Stimulated activated CD4-positive, alpha-beta T cell treated with anti-CD3 and anti-CD28 coated beads, Interleukin-2, amount 100 ng/mL, for 4 hours (primary cell): ENCODE data around the gene ESR2.
"Not testable (repeated sequence)": the region's sequence is repeated elsewhere in the genome, so short reads cannot be mapped to it uniquely, and the experiment has no call there.

Source experiments
- DNase-seq: peaks from one replicate; pipeline ENCODE4 v3.0.0-alpha.2; 2020; ENCODE audit warnings: low read depth

Gene ESR2

DNA sequence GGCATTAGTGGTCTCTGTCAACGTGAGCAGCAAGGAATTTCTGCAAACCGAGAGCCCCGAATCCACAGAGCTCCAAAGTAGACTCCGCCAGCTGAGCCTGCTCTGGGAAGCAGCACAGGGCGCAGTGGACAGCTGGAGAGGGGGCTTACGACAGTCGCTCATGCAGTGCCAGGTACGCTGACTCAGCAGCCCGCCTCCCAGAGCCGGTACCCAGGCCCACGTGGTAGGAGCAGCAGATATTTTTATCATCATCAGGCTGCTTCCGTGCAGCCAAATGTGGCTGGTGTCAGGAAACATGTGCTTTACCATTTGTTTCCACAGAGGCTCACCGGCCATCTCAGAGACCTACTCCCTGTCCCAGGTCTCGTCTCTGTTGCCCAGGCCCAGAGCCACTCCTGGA is 73.7 kb downstream of the ESR2 start:
- DNase-seq = no peak

DNA sequence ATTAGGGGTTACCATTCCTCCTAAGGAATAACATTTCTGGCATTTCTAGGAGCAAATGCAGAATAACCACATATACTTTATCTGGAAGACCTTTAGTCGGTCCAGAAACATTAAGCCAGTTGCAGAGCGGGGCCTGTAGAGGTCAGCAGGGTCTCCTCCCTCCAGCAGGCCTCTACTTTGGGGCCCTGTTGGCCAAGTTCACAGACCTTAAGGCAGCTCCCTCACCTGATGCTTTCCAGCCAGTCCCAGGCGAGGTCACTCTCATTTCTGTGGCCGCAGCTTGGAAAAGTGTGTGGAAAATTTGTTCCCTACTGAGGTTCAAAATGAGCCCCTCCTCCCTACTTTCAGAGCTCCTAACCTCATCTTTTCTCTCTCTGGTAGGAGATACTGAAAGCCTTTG is 74.1 kb downstream of the ESR2 start:
- no peak for DNase-seq

DNA sequence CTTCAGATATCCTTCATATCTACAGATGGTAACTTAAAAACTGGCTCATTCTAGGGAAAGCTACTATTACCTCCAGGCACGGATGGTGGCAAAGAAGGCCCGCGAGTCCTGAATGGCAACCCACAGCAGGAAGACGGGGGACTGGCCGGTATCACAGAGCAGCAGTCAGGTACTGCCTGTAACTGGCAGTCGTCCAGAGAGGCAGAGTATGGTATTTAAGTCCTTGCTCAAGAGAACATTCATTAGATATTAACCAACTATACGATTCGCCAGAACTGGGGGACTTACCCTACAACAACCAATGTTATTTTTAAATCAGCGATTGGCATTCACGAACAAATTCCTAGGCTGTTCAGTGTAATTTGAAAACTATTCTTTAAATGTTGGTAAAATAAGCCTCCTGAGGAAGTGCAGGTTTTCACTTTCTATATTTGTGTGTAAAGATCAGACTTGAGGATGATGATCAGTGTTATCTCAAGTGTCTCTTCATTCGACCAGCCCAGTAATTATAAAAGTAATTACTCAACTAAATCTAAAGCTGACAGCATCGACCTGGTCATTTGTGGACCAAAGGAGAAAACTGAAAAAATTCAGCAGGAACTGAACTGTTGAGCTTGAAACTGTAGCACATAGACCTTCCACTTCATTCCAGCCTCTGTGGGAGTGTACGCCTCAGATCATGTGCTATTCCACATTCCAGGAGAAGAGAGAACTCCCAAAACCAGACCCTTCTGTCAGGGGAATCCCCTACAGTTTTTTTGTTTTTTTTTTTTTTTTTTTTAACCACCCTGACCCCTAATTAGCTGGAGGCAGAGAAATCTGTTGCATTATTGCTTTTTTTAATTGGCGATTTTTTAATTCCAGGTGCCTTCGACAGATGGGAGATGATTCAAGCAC is 75.6 kb downstream of the ESR2 start:
- DNase-seq = no peak

GRCh38 chr14:64217834-64218233 is 76.3 kb downstream of the ESR2 start:
- DNase-seq = no peak

DNA sequence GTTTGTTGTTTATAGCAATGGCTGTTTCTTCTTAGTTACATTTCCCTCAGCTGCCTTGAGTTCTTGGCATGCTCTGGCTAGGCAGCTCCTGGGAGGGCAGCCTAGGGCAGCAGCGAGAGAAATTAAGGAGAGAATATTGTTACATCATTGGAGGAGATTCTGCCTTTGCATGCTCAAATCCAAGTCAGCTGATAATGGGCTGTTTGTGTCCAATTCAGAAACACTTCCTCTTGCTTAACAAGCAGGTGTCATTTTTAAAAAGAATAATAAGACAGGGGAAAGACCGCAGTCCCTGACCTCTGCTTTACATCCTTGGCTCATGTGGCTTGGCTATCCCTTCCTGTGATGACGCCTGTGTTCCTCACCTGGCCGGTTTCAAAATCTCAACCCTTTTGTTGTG is 76.9 kb downstream of the ESR2 start:
- DNase-seq = no peak

GRCh38 chr14:64215978-64216377 is 78.2 kb downstream of the ESR2 start:
- DNase-seq = no peak

DNA sequence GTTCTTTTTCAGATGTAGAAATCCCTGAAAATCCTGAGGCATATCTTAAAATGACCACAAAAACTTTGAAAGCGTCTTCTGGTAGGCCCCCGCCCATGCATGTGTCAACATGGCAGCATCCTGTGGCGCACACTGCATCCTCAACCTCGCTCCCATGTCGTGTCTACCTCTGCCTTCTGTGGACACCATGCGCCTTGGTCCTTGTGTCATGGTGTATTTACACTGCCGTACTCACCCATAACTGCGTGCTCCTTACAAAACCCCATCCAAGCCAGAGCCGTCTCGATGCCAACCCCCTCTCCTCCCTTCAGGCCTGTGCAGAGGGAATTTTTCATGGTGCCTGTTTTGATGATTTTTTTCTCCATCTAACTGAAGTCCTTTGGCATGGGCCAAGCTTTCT is 78.9 kb downstream of the ESR2 start:
- DNase-seq = no peak

GRCh38 chr14:64213853-64214570 is 80.2 kb downstream of the ESR2 start:
- no peak for DNase-seq

GRCh38 chr14:64213086-64213485 is 81.1 kb downstream of the ESR2 start:
- no peak for DNase-seq

DNA sequence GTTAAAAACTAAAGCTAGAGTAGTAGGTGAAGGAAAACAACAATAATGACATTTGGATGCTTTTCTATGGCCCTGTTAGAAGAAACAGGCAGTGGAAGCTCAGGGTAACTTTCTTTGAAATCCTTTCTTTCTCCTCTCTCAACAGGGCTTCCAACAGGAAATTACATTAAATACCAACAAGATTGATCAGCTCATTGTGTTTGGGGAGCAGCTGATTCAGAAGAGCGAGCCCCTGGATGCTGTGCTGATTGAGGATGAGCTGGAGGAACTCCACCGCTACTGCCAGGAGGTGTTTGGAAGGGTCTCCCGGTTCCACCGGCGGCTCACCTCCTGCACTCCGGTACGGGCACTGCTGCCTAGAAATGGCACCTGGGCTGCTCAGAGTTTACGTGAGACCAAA is 81.5 kb downstream of the ESR2 start:
- no peak for DNase-seq

- not testable (repeated sequence) for DNase-seq
Observed at GRCh38 chr14:64210912-64211311, 83.3 kb downstream of the ESR2 start.

DNA sequence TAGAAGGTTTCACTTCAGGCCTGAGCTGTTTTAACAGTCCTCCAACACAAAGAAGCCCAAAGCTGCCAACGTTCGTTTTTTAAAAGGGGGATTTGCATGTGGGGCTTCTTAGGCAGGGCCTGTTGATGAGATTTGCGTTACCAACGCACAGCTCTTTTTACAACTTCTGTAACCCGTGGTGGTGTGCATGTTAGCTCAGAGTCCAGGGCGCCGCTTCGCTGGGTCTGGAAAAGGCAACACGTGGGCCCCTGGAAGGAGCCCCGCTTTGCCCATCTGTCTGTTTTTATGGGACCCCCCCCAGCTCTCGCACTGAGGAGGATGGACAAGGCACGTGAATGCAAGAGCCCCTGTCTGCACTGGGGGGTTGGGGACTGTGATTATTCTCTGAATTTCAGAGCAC is 84.0 kb downstream of the ESR2 start:
- no peak for DNase-seq

DNA sequence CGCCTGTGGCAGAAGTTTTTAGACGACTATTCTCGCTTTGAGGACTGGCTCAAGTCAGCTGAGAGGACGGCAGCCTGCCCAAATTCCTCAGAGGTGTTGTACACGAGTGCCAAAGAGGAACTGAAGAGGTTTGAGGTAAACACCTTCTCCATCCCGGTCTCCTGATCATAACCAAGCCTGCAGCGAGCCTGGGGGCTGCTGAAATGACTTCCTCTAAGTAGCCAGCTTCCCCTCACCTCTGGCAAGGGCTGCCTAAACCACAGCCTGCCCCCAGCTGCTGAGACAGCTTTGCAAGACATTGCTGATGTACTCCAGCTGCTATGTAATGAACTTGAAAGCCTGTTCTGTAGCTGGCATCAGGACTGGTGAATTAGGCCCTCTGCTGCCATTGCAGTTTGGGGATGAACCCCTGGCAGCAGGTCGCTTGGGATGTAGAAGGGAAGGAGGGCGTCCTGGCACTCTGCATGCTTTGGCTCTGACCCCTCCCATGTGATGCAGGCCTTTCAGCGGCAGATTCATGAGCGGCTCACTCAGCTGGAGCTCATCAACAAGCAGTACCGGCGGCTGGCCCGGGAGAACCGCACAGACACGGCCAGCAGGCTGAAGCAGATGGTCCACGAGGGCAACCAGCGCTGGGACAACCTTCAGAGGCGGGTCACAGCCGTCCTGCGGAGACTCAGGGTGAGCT is 84.6 kb downstream of the ESR2 start:
- DNase-seq = no peak

DNA sequence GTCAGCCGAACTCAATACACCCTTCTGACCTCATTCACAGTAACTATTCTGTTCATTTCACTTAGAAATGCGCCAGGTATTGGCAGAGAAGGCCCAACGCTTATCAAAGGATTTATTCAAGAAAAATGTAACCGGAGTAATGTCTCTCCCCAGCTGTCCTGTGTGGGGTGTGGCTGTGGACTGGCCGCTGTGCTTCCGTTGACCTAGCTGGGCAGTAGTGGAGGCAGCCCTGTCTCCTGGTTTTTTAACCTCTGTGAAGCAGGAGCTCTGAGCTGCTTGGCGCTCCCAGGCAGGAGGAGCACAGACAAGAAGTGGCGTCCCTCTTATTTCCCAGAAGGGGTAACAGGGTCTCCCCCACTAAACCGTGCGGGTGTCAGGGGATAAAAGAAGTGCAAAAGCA is 85.2 kb downstream of the ESR2 start:
- no peak for DNase-seq

DNA sequence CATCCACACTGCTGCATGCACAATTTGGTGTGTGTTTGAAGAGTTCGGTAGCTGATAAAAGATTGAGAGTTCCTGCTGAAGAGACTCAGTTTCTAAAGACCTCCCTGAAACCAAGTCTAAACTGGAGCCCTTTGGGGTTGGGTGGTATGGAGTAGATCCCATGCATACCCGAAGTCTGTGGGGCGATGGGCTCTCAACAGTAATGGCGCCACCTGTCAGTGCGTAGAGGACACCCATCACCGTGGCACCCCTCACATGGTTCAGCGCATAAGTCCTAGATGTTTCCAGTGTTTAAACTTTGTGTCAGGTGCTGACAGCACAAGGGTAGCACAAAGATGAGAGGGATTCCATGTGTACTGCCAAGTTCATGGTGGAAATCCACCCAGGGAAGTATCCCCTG is 85.9 kb downstream of the ESR2 start:
- DNase-seq = no peak

DNA sequence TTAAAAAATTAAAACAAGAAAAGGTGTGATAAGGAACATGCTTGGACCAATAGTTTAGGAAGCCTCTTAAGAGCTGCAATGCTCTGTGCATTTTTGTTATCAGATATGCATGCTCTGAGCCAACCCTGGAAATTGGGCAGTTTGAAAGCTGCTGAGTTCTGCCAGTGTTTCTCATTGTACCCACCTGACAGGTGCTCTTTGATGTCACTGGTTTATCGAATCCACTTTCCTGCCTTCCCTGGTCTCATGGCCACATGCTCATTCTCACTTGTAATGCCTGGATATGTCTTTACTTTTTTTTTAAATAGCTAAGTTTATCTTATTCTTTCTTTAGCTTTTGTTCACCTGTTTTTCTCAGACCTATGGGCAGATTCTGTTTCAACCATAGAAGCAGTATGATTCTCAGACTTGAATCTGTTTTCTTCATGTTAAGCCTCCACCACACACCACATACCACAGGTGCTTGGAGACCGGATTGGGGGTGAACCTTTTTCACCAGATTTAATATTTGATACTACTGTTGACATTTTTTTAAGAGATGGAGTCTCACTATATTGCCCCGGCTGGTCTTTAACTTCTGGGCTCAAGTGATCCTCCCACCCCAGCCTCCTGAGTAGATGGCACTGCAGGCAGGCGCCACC is 90.7 kb downstream of the ESR2 start:
- DNase-seq = no peak

DNA sequence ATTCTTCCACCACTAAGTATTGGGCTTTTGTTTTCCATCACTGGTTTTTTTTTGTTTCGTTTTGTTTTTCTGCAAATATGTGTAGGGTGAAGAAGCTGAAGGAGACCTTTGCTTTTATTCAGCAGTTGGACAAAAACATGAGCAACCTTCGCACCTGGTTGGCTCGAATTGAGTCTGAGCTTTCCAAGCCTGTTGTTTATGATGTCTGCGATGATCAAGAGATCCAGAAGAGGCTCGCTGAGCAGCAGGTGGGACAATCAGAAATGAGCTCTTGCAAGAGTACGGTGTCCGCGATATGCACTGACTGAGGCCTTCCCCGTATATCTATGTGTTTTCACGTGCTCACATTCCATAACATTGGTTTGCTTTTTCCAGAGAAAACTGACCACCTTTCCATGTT is 91.5 kb downstream of the ESR2 start:
- DNase-seq = no peak

GRCh38 chr14:64201921-64202545 is 92.1 kb downstream of the ESR2 start:
- no peak for DNase-seq

DNA sequence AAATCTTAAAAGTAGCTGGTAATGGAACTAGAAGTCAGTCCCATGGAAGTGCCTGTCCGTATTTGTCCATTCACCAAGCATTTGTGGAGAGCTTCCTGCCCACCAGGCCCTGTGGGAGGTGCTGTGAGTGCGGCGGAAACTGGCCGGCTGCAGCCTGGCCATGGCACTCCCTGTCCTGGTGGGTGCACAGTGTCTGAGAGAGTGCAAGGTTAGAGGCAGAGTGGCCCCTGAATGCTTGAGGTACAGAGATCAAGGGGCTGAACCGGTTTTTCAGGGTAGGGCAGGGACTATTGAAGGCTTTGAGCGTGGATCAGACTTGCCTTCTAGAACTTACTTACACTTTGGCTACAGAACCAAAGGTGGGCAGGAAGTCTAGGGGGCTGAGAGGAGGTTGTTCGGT is 92.9 kb downstream of the ESR2 start:
- no peak for DNase-seq

DNA sequence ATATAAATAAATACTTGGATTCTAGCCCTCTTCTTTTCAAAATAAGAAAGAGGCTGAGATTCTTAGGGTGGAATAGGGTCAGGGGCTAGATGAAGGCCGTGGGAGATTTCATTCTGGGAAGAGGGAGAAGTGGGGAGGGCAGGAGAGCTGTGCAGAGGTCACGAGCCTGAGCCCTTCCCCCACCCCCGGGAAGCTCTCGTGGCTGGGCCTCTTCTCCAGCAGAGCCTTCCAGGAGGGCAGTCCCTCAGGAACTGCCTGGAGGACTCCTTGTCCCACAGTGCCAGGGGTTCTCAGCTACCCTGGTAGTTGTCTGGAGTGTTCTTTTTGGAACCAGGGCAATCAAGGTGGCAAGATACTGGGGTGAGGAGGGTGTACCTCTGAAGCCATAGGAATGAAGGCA is 94.0 kb downstream of the ESR2 start:
- no peak for DNase-seq

GRCh38 chr14:64198486-64198885 is 95.7 kb downstream of the ESR2 start:
- no peak for DNase-seq

DNA sequence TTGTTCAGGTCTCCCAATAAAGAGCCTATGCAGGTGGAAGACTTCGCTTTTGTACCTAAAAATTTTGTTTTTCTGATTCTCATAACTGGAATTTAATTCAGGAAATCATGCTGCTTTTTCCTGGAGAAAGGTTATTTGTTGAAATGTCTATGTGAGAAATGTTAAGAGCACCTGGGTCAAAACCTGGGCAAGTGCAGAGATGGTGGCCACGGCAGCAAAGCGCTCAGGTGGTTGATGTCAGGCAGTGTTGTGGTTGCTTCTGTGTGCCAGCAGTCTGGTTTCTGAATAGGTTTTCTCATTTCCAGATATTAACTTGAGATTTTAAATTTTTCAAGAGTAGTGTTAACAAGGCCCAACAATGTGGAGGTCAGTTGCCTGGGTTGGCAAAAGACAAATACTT is 96.2 kb downstream of the ESR2 start:
- no peak for DNase-seq
